NCI-H2196 treated with DMSO at 0.1 percent for 48 hours (cell line): ENCODE data around the gene UPF2.
"Not testable (repeated sequence)": the region's sequence is repeated elsewhere in the genome, so short reads cannot be mapped to it uniquely, and the experiment has no call there.

Experiments used
- DNase-seq: peaks from one replicate; lab custom pipeline; 2025; ENCODE audit not compliant: unreplicated experiment; lab: John Stamatoyannopoulos, UW

Gene UPF2

DNA sequence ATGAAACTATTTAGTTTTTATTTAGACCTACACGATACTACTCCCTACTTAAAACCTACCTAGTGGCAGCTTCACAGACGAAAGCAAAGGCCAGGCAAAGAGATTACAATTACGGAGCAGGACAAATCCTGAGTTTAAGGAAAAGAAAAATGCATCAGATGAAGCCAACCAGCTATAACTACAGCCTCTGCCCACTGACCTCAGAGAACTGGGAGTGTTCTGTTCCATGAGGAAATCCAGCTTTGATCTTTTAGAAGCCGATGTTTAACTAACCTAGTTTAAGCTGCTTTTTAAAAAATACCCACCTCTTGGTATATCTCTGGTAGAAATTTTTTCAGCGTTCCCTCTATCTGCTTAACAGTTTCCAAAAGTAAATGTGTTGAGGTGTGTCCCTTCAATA lies 3.0 kb upstream of the UPF2 start:
- no peak for DNase-seq

DNA sequence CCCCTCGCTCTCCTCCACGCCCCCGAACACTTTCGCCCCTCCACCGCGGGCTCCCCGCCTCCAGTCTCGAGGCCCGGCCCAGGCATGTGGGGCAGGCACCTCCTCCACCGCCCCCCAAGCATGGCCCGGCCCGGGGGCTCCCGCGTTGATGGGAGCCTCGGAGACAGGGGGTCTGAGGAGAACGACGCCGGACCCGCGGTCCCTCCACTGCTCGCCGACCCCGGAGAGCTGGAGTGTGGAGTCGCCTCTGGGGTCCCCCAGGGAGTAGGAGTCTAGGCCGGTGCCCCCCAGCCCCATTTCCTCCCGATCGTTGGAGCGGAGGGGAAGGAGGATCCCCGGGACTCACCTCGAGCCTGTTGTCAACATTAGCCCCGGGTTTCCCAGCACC lies 206 bp downstream of the UPF2 start:
- no peak for DNase-seq

DNA sequence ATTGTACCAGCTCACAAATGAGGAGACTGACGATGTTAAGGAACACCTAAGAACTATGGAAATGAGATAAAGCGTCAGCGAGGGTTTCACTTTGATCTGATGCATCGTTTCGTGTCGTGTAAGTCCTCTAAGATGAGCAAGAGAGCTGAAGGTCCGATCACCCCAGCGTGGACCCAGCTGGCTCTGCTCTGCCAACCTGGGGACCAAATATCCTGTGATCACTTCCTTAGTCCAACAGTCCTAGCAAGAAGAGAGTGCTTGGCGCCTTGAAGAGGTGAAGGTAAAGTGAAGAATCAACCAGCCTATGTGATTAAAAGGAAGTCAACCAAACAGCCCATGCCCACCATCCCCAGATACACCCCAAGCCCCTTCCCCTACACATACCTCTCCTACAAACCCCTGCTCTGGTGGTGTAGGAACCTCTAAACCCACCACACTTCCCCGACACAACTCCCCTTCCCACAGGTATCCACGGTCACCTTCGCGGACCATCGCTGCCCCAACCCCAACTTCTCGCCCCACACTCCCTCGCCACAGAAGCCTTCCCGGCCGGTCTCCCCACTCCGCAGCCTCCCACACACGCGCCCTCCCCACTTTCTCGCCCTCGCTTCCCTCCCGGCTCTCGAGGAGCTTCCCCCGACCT lies 722 bp downstream of the UPF2 start:
- DNase-seq: no peak

DNA sequence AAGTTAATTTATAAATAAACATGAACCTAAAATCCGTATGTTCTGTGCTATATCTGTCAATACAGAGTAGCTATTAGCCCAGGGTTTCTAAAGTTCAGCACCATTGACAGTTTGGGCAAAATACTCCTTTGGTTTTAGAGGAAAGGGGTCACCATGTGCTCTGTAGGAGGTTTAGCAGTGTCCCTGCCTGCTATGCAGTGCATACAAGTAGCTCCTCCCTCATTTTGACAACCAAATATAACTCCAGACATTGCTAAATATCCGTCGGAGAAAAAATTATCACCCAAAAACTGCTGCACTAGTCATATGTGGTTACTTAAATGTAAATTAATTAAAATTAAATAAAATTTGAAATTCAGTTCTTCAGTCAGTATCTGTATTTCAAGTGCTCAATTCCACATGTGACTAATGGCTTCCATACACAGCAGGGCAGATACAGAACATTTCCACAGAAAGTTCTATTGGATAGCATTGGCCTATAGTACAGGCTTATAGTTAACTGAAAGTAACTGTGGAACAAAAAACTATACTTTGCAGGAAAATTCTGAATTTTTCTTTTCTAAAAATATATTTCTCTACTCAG lies 6.4 kb downstream of the UPF2 start:
- DNase-seq: no peak

DNA sequence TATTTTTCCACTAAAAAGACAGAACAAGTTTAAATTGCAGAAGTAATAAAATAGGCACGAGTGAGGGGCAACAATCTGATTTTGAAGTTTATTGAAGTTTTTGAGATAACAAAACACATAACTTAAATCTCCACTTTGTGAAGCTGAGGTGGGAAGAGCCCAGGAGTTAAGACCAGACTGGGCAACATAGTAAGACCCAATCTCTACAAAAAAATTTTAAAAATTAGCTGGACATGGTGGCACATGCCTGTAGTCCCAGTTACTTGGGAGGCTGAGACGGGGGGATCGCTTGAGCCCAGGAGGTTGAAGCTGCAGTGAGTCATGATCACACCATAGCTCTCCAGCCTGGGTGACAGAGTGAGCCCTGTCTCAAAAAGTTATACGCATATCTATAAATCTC lies 11.2 kb downstream of the UPF2 start:
- no peak for DNase-seq

DNA sequence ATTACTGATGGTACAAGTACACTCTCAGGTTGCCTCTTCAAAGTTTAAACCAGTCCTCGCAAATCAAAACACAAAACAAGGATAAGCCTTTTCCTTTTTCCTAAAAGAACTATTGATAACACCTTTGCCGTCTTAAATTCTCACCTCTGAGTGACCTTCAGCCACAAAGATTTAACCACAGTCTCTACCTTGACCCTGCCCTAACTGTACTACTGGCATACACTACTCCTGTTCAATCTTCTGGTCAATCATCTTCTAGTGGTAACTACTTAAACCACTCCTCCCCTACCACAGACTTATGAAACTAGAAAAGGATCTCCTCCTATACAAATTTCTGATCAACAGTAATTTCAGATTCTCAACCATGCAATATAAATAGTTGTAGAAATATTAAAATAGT lies 15.1 kb downstream of the UPF2 start:
- no peak for DNase-seq

DNA sequence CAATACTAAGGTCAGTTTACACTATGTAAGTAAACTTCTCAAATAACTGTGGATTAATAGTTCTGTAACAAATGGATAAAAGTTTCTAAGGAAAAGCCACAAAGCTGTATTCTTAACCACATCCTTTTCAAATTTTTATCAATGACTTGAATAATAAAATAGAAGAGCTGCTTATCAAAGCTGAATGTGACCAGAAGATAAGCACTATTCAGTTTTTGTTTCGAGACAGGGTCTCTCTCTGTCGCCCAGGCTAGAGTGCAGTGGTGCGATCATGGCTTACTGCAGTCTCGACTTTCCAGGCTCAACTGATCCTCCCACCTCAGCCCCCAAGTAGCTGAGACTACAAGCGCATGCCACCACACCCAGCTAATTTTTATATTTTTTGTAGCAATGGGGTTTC lies 17.0 kb downstream of the UPF2 start:
- no peak for DNase-seq

DNA sequence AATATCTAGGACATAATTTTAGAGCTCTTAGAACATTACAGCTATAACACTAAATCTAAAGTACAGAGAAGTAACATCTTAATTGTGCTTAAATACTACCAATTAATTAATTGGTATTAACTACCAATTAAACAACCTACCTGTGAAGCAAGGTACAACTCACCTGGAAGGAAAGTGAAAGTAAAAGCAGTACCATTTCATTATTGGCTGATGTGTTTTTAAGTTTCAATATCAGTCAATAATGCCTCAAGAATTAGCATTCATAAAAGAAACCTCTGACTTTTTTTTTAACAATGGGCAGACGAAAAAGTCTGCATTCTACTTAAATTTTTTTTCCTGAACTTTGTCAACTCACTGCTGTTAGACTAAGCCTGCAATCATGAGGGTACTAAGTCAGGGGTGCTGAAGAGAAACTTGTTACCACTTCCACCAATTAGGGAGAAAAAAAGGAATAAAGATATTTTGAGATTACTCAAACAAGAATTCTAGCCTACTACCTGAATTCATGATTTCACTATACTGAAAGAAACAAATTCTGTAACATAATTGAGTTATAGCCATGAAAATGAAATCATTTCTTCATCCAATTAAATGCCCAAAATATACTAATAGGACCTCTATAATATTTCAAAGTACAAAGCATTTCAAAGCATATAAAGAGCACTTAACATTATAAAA lies 19.9 kb downstream of the UPF2 start:
- DNase-seq: no peak

DNA sequence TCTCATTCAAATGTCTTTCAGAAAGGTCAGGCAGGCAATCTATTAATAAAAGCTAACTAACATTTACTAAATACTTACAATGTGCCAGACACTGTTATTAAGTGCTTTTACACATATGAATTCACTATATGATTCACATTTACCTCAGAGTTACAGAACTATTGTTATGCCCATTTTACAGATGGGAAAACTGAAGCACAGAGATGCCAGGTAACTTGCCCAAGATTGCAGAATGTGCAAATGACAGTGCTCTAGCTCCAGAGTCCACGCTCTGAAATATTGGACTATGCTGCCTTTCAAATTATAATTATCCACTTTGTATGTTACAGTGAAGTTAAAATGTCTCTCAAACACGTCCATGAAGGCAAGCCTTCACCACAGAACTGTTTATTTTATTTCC lies 22.0 kb downstream of the UPF2 start:
- no peak for DNase-seq

DNA sequence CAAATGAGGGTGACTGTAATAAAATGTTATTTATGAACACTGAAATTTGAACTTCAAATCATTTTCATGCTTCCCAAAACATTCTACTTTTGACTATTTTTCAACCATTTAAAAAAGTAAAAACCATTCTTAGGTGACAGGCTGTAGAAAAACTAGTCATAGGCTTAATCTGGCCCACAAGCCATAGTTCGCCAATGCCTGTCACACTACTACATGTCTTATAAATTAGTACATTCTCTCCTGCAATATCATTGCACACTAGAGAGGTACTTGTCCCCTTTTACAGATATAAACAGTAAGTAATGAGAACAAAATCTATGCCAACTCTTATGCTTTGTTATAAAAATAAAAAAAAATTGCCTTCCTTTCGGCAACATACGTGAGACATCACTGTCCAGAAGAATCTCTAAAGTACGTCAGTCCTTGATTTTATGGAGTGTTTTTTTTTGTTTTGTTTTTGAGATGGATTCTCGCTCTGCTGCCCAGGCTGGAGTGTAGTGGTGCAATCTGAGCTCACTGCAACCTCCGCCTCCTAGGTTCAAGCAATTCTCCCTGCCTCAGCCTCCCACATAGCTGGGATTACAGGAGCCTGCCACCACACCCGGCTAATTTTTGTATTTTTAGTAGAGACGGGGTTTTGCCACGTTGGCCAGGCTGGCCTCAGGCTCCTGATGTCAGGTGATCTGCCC lies 23.2 kb downstream of the UPF2 start:
- no peak for DNase-seq

DNA sequence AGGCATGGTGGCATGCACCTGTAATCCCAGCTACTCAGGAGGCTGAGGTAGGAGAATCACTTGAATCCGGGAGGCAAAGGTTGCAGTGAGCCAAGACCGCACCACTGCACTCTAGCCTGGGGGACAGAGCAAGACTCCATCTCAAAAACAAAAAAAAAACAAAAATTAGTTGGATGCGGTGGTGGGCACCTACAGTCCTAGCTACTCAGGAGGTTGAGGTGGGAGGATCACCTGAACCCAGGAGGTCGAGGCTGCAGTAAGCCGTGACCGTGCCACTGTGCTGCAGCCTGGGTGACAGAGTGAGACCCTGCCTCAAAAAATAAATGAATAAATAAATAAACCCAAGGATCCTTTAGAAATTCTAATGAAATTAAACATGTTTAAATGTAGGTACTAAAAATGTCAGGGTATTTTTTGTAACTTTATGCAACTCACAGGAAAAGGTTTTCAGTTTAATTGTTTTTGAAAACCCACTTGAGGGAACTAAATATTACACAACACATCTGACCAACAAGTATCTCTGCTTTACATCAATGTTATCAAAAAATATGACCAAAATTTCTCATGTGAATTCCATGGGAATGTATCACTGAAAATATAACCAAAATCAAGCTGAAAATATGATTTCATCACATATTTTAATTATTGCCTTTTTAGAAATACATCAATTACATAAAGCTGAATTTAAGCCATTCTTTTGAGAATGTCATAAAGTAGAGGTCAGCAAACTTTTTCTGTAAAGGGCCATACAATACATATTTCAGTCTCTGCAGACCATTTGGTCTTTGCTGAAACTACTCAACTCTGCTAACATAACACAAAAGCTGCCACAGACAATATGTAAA lies 23.9 kb downstream of the UPF2 start:
- DNase-seq: no peak

DNA sequence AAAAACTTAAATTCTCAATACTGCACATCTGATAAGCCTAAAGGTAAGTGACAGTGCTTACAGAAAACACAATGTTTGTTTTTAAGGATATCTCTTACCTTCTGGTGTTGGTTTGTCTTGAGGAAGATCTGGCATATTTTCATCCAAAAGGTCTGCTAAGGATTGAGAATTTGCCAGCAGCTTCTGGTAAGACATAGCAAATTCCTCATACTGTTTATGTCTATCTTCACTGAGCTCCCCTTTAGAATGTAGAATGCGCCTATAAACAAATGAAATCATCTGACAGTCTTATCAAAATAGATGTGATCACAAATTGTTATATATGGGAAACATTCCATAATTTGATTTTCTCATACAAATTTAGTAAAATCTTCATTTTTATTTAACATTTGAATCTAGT lies 28.7 kb downstream of the UPF2 start:
- DNase-seq: no peak

DNA sequence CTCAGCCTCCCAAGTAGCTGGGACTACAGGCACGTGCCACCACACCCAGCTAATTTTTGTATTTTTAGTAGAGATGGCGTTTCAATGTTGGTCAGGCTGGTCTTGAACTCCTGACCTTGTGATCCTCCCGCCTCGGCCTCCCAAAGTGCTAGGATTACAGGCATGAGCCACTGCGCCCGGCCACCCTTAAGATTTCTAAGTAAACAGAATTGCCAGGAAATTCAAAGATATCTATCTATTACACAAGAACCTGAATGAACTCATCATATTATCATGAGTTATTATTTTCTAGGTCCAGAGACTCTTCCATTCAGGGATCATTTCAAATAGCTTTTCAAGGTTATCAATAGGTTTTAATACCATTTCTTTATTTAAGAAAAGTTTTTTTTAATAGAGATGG lies 29.2 kb downstream of the UPF2 start:
- DNase-seq: not testable (repeated sequence)

DNA sequence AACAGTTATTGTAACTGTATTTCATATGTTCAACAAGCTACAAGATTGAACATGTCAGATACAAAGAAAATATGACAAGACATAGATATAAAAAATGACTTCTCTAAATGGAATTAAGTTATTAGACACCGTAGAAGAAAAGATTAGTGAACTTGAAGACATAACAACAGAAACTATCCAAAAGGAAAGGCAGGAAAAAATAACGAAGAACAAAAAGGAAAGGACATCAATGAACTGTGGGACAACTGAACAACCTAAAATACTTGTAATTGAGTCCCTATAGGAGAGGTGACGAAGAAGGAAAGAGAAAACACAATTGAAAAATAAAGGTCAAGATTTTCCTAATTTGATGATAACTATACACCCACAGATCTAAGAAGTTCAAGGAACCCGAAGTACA lies 32.3 kb downstream of the UPF2 start:
- no peak for DNase-seq

DNA sequence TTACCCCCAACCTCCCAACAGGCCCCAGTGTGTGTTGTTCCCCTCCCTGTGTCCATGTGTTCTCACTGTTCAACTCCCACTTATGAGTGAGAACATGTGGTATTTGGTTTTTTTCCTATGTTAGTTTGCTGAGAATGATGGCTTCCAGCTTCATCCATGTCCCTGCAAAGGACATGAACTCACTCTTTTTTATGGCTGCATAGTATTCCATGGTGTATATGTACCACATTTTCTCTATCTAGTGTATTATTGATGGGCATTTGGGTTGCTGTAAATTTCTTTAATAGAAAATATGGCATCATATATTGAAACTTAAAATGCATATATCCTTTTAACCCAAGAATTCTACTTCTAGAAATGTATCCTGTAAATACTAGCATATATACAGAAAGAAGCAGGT lies 33.8 kb downstream of the UPF2 start:
- not testable (repeated sequence) for DNase-seq

DNA sequence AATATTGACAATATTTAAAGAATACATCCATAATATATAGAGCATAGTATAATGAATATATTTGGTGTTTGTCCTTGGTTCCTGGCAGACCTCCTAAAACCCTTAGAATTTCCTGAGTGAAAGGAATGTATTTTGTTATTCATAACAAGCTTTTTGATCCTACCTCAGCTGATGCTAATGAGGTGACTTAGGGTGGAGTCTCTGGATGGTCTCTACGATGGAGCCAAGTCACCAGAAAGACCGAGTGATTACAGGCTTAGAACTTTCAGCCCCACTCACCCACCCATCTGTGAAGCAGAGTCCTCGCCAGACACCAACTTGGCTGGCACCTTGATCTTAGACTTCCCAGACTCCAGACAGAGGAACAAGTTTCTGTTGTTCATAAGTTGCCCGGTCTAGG lies 35.9 kb downstream of the UPF2 start:
- no peak for DNase-seq

DNA sequence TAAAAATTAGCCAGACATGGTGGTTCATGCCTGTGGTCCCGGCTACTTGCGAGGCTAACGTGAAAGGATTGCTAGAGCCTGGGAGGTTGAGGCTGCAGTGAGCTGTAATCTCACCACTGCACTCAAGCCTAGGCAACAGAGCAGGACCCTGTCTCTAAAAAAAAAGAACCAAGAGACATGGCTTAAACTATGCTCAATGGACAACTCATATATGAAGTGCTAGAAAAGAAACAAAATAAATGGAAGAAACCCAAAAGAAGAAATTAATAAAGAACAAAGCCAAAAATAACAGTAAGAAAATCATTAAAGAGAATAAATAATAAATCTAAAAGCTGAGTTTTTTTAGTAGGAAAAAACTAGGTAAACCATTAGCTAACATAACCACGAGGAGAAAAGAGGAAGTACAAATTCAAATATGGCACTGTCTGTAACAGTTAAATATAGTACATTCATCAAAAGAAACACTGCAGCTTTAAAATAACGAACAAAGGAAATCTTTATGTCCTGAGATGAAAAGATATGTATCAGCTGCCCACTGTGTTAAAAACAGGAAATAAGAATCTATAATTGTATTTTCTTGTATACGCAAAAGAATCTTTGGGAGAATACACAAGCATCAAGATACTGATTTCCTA lies 48.7 kb downstream of the UPF2 start:
- no peak for DNase-seq

DNA sequence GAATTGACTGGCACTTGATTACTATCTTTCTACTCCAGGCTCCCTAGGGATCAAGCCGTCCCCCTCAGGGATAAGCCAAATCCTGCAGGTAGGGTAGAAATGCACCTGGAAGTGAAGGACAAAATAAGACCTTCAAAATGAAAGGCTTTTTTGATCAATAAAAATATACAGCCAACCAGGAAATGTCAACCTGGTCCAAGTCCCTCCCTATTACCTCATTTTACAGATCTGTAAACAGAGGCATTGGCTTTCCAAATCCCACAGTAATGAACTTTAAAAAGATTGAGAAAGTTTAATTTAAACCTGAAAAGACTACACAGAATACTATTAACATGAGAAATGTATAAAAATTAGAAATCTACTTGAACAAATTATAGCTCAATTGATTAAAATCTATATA lies 53.7 kb downstream of the UPF2 start:
- no peak for DNase-seq

DNA sequence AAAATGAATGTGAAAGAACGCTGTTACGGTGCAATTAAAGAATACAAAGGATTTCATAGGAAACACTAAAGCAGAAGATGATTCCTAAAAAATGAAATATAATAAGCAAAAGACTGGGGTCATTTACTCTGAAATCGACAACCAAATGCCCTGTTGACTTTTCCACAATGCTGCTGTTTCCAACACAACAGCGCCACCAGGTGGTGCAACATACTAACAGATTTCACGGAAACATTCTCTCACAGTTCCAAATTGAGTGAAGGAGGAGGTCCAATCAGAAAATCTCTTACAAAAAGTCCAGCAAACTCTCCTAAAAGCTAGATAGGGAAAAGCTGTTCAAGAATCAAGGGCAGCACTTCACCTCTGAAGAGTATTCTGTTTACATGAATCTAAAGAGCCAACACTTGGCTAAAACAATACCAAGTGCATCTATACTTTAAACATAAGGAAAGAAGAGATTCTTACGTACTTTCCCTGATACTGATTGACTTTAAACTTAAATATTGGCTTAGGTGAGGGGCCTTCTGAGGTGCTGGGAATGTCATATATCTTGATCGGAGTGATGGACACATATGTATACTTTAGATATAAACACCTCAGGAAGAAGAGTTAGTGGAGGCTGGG lies 55.9 kb downstream of the UPF2 start:
- DNase-seq: peak; percentile 1

DNA sequence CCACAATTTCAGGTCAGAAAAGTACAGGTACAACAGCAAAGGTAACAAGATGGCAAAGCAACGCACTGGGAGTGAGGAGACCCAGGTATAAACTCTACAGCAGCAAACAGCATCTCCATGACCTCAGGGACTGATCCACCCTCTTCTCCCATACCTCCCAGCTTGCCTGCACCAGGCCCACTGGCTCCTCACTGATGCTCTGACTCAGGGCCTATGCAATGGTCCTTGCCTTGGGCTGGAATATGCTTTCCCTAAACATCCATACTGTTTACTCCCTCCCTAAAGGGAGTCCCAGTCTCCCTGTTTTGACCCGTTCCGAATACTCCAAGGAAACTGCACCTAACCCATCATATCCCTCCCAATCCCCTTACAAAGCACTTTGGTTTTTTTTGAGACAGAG lies 60.4 kb downstream of the UPF2 start:
- no peak for DNase-seq
